HUDEP-2 (cell line): ENCODE results near the gene C16orf92.
A peak's percentile ranks its signal among the peaks of the same experiment; 100 is the strongest.
"Not testable (repeated sequence)": the region's sequence is repeated elsewhere in the genome, so short reads cannot be mapped to it uniquely, and the experiment has no call there.

Experiments
- DNase-seq, 76 experiments: peaks; one replicate each; lab custom pipeline; 2025; ENCODE audit not compliant: unreplicated experiment in 76 of 76; lab: John Stamatoyannopoulos, UW

C16orf92 gene

DNA sequence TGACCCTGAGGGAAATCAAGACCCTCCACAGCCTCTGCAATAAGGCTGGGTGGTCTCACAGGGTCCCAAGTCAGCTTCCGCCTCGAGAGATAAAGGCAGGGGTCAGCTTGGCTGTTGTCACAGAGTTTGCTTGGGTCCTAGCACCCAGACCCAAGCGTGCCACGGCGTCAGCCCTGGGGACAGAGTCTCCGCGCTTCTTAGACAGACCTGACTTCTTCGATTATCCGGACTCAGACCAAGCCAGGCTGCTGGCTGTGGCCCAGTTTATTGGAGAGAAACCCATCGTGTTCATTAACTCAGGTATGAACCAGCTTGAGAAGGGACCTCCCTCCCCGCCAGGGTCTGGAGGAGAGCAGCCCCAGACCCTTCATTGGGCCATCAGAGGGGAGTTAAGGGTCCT is 588 bp downstream of the C16orf92 start:
- DNase-seq: no peak

DNA sequence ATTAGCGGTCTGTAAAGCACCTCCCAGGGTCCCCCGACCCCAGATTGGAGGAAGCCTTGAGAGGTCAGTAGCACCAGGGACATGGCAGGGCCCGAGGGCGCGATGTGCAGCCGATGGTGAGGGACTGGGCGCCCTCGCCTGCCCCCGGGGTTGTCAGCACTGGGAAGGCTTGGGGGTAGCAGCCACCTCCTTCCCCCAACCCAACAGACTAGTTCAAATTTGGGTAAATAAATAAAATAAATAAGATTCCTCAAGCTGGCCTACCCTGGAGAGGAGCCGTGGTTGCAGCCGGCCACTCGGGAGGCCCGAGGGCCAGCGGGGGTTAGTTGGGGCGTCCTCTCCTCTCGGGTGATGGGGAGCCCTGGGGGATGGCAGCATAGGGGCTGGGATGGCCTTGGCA is 1.5 kb downstream of the C16orf92 start:
- no peak for DNase-seq

DNA sequence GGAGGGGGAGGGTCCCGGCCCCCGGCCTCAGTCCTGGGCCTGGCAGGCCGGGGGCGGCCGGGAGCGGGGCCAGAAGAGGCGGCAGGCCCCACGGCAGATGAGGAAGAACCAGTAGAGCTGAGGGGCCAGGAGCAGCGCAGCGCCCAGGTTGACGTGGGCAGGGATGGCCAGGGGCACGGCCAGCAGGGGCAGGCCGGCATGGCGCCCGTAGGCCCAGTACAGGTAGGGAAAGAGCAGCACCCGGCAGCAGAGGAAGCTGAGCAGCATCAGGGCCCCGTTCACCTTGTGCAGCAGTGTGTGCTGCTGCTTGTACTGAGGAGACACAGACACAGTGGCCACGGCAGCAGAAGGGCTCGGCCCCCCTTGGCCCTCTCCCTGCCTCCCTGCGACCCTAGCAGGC is 2.2 kb downstream of the C16orf92 start:
- no peak for DNase-seq

DNA sequence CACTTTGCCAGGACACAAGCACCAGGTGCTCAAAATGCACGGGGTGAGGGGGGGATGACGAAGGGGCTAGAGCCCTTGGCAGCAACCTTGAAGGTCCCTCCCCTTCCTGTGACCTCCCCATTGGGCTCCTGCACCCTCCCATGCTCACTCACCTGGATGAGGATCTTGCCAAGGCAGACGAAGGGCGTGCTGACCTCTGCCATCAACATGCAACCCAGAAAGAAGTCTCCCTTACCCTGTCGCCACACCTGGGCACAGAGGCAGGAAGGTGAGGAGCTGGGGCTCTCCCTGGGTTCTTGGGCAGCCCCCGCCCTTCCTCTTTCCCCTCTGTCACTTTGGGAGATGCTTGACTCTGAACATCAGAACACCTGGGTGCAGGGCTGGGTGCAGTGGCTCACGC is 2.6 kb downstream of the C16orf92 start:
- DNase-seq: no peak

DNA sequence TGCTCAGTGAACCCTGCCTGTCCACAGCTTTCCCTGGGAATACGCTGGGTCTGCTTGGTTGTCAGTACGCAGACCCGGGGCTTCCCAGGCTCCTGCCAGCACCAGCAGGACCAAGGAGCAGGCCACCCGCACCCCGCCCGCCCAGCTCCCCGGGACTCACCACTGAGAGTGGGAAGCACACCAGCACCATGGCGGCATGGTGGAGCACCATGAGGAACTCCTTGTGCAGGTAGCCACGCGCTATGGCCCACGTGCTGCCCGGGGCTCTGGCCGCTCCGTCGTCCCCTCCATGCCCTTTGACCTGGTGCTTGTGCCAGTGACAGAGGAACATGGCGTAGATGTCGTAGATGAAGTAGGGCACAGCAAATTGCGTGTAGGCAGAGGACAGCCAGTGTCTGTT is 3.5 kb downstream of the C16orf92 start:
- DNase-seq: no peak

DNA sequence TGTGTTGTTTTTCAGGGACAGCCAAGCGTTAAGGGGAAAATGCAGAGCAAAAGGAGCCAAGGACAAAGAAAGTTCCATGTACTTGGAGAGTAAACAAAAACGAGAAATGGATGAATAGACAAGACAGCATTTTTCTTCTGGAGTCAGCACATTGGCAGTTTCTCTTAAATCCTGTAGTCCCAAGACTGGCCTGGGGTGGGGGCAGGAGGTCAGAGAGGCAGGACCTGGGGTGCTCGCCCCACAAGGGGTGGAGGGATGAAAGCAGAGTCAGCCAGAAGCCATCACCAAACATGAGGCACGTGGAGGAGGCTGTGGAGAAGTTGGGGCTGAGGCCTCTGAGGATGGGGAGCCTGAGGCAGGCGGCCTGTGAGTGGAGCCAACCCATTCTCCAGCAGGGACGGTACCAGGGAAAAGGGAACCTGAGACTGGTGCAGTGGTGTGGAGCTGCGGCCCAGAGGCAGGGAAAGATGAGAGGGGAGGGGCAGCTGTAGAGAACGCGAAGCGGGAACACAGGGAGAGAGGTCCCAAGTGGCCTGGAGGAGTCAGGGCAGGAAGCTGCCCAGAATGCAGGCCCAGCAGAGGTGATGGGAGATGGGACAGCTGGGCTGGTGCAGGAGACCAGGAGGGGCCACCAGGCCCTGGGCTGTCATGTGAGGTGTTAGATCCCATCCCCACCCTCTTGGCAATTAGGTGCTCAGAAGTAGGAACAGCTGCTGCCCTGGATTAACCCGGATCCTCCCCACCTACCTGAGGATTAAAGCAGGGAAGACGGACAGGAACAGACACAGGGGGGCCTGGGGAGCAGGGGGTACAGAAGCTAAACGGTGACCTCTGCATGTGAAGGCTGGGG is 4.8 kb downstream of the C16orf92 start:
- no peak for DNase-seq

DNA sequence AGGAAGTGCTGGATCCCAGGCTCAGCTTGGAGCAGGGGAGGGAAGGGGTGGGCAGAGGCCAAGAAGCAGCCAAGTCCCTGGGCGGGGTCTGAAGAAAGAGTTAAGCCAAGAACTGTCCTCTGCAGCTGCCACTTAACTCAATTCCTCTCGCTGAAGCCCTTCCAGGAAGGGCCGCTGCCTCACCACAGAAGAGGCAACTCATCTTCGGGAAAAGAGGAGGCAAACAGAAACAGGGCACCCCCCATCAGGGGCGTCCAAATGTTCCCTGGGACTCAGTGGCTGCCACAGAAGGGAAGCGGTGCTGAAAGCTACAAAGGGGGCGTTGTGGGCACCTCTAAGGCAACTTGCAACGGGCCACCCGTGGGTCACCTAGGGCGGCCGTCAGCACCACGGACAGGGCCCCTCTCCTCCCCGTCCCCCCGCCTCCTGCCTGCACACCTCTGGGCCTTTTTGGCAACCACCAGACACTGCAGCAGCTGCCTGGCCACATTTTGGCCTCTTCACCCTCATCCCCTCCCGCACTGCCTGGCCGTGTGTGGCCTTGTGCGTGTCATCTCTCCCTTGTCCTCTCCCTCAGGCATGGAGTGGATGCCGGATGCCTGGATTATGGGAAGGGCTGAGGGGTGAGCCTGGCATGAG is 5.6 kb downstream of the C16orf92 start:
- DNase-seq: peak in 9 of 76 experiments; percentile 6 to 33 (median 15)

DNA sequence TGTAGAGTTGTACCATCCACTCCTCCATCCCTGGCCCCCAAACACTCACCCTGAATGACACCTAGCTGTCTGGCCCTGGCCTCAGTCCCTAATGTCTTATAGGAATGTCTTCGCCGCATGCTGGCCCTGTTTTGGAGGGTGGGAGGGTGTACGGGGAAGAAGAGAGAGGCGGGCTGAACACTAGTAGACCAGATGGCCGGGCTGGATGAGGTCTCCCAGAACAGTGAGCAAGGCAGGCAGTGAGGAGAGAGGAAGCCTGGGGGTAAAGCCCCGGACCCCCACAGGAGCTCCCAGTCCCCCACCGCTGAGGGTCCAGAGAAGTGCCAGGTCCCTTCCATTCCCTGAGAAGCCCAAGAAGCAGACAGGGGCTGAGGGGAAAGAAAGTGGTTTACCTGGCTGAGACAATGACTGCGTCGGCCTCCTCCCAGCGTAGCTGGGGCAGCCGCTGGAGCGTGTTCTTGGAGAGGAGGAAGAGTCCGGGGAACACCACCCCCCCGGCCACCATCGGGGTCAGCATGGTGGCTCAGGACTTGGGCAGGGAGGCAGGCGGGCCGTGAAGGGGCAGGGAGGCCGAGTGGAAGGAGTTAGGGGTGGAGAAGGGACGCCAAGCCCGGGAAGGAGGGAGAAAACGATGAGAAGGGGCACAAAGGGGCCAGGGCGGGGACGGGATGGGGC is 7.2 kb downstream of the C16orf92 start:
- DNase-seq: no peak

DNA sequence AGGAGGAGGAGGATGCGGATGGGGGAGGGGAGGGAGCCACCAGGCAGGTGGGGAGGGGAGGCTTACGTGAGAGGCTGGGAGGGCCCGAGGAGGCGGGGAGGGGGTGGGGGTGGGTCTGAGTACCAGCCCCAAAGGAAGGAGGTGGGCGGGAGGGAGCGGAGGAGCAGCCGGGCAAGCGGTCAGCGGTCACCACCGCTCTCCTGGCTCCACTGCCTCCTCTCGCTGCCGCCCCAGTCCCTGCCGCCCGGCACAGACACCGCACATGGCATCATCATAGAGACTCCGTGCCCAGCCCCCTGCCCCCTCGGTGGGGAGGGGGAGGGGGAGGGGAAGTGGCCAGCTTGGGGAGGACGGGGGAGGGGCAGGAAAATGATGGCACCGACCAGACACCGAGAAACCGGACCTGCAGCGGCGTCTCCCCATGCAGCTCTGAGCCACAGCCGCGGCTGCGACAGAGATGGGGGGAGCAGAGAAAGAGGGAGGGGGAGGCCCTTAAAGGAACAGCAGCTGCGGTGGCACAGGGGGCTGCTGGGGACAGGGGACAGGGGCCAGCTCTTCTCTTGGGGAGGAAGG is 7.9 kb downstream of the C16orf92 start, which contains the start of gene TLCD3B:
TLCD3B (minus strand) TSS at position 431 of the 573 bp plus-strand sequence. CDS start 744 bp downstream, outside the sequence.
- DNase-seq: no peak

DNA sequence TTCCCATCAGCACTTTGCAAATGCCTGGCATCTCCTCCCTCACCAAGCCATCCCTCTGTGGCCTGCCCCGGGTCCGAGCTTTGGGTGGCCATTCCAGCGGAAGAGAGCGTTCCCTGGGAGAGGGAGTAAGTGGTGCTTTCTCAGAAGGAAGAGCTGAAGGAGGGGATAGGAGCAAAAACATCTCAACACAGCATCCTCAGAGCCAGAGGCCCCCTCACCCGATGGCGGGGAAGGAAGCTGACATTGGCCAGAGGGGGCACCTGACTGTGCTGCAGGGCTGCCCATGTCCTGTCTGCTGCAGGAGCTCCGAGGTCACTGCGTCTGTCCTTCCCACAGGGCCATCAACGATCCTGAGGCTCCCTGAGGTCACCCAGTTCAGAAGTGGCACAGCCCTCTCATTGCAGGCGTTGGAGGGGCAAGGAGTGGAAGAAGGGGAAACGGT is 8.5 kb downstream of the C16orf92 start:
- no peak for DNase-seq

DNA sequence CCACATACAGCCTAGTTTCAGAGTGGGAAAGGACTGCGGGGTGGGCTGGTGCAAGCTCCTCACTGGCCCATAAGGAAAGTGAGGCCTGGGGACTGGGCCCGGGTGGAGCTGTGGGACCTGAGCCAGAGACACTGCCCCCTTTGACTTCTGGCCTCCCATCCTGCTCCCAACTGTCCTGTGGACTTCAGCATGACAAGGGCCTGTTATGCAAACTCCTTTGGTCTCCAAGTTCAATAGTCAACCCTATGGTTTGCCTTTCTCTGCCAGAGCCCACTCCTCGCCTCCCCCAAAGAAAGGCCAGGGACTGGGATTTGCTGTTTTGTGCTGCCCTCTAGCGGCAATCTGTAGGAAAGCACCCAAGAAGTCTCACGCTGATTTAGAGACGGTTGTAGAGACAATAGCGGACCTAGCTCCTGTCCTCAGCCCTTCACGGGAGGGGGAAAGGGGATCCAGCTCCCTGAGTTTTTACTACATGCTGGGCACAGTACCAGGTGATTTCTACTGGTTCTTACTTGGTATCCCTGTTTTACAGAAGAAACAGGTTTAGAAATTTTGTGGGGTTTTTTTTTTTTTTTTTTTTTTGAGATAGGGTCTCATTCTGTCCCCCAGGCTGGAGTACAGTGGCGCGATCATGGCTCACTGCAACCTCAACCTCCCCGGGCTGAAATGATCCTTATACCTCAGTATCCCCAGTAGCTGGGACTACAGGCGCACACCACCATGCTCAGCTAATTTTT is 9.3 kb downstream of the C16orf92 start:
- peak in 53 of 76 experiments; percentile 8 to 67 (median 35) for DNase-seq

DNA sequence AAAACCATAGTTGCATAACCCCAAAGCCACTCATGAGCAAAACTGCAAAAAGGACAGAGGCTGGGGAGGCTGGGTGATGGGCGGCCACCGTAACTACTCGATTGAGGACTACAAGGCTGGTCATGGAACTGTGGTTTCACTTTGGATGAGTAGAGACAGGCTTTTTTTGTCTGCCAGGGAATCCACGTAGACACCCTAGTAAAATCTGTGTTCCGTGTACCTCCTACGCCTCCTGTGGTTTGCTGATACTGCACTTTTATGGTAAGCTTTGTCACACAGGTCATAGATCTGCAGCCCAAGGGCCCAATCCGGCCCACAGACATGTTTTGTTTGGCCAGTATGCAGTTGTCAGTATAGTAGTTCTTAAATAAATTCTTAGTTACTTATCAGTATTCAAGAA is 10.3 kb downstream of the C16orf92 start:
- DNase-seq: peak in 2 of 76 experiments; percentile 17 to 22

DNA sequence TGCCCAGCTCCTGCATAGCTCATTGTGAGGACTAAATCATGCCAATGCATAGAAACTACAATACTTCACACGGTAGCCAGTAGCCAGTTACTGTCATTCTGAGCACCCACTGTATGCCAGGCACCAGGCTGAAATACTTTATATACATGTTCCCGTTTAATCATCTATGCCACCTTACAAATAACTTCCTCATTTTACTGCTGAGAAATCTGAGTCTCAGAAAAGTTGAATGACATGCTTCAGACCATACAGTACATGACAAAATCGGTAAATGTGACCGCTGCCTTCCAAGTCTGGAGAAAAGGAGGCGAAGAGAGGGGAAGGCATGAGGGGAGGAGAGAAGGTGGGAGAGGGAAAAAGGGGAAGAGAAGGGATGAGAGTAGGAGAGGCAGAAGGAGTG is 17.2 kb downstream of the C16orf92 start:
- DNase-seq: no peak

DNA sequence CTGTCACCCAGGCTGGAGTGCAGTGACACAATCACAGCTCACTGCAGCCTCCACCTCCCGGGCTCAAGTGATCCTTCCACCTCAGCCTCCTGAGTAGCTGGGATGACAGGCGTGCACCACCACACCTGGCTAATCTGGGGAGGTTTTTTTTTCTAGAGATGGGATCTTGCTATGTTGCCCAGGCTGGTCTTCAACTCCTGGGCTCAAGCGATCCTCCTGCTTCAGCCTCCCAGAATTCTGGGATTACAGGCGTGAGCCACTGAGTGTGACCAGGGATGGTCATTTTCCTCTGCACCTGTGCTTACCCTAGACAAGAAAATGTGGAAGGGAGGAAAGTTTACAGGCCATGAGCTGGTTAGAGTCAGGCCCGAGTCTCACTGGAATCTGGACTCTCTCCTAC is 17.7 kb downstream of the C16orf92 start:
- not testable (repeated sequence) for DNase-seq

DNA sequence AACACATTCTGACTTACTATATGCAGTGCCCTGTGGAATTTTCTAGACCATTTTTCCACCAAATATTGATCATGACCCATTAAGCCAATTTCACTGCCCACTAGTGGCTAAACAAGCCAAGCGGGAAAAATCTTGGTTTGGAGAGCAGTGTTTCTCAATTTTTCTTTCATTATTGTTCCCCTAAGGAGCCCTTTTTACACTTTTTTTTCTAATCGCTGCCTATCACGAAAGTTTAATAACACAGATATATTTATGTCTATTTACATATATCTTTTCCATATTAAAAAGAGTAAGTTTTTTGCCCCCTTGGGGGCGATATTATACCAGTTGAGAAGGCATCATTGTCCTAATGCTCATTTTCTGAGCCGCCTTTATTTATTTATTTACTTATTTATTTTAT is 18.8 kb downstream of the C16orf92 start:
- DNase-seq: peak in 7 of 76 experiments; percentile 12 to 29 (median 21)

DNA sequence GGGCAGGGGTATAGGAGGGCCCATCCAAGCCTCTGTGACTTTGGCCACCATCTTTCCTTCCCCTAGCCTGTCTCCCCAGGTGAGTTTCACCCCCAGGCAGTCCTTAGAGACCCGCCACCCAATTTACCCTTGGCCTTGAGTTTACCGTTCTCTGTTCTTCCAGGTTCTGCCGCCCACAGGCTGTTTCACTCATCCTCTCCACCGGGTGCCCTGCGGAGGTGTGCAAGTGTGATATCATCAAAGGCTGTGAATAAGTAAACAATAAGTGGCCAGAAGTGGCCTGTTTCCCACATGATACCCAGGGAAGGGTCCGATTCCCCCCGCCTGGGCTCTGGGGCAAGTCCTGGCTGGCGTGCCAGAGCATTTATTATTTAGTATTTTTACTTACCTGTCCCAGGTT is 23.2 kb downstream of the C16orf92 start:
- DNase-seq: no peak

DNA sequence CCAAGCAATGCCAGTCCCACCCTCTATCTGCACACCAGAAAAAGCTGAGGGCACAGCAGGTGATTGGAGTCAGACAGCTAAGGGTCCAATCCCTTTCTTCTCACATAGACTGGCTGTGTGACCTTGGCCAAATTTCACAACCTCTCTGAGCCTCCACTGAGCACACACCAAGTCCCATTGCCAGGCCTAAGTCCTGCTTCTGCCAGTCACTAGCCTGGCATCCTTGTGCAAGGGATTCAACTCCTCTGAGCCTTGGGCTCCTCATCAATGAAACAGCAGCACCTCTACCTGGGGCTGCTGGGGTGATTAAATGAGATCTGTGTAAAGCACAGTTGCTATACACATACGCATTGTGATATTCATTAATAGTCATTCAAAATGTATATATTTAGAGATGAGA is 23.6 kb downstream of the C16orf92 start:
- DNase-seq: no peak

DNA sequence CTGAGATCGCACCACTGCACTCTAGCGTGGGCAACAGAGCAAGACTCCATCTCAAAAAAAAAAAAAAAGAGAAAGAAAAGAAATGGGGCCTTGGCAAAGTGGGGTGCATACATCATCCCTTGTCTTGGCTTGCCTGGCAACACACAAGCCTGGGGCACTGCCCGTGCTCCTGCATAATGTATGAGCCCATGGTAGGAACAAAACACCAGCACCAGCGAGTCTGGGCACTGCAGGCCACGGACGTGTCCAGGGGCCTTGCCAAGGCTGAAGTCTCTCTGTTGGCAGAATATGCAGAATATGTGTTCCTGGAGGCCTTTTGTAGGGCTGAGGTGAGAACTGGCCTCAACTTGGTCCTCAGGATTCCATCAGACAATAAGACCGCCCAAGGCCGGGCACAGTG is 26.9 kb downstream of the C16orf92 start:
- no peak for DNase-seq

DNA sequence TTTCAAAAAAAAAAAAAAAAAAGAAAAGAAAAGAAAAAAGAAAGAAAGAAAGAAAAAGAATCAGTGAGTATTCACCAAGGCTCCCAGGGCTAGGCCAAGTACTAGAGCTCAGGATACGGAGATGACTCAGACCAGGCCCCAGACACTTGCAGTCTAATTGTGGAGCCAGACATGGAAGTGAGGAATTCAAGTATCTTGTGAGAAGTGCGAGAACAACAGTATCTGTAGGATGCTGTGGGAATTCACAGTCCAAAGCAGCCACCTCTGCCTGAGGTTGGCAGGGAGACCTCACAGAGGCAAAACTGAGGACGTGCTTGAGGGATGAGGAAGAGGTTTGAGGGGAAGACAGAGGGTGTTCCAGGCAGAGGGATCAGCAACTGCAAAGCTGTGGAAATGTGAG is 28.5 kb downstream of the C16orf92 start:
- DNase-seq: no peak

DNA sequence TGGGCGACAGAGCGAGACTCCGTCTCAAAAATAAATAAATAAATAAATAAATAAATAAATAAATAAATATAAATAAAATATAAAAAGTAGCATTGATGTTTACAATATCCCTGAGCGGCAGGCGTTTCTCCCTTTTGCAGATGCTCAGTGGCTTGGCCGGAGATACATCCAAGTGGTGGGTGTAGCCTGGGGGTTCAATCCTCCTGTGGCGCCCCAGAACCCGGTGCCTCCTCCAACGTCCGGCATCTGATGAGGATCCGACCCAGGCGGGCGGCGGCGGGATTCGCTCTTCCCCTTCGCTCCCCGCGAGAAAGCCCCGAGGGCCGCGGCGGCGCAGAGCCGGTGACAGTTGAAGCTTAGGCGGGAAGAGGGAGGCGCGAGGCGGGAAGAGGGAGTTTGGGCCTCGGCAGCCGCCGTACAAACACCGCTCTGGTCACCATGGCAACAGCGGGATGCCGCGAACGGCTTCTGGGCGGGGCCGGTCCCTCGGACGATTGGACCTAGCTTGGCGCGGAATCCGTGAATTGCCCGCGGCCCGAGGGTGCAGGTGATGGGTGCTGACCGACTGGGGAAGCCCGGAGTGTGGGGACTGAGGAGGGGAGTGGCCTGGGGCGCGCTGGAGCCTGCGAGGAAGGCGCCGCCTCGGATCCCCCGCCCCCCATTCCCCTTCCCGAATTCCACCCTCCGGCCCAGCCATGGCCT is 29.8 kb downstream of the C16orf92 start:
- peak in 74 of 76 experiments; percentile 50 to 95 (median 88) for DNase-seq
